AG04450 (cell line): Measurements from ENCODE around the gene NRCAM. TPM values are rescaled to one million over a fixed set of nuclear protein-coding genes. Genes with fewer than 3 reads are reported as not detected.

Experiments
- CTCF ChIA-PET: fragments of 300-600, 350-600 bp; formaldehyde crosslinking; extraction: SDS; loops from one replicate; lab custom pipeline; 2022; ENCODE audit warnings: antibody characterized with exemption, inconsistent platforms; lab: Charles Lee
- POLR2A ChIA-PET: fragments of 350-600 bp; formaldehyde crosslinking; extraction: SDS; loops from one replicate; lab custom pipeline; 2021; ENCODE audit warnings: antibody characterized with exemption, inconsistent platforms; lab: Yijun Ruan, JAX
- DNase-seq: peaks from one replicate; pipeline ENCODE4 v3.0.0-alpha.2; 2011; ENCODE audit warnings: low read depth, low spot score
- H3K27ac ChIP-seq: one replicate; pipeline ENCODE4 v1.5.1; 2012; ENCODE audit warnings: low read depth, low read length, control low read depth
- H3K27me3 ChIP-seq: one replicate; pipeline ENCODE4 v1.6.0; 2012; ENCODE audit warnings: low read length; ENCODE audit not compliant: control insufficient read depth, insufficient read depth
- H3K4me3 ChIP-seq: 2 replicates; pipeline ENCODE4 v1.5.1; 2011; ENCODE audit warnings: mild to moderate bottlenecking, low read depth, low read length, control low read depth
- H3K9me3 ChIP-seq: 2 replicates; pipeline ENCODE4 v1.5.1; 2012; ENCODE audit warnings: low read length; ENCODE audit not compliant: control insufficient read depth, insufficient read depth
- CTCF ChIP-seq: IDR thresholded peaks from 2 replicates; pipeline ENCODE4 v1.5.1; 2011; ENCODE audit warnings: low read depth, low read length, control low read depth, inconsistent platforms
- polyA plus RNA-seq: library from polyadenylated mRNA; depleted of rRNA; stranded (reverse); fragments of >200 nt; gene quantifications from 2 replicates; pipeline ENCODE4 v1.2.3, GENCODE V29; 2011

NRCAM gene
- polyA plus RNA-seq, 1 experiment: 0.66 TPM

GRCh38 chr7:108253275-108254044 is 202.8 kb downstream of the NRCAM start:
- ChIA-PET CTCF (no interaction called here), POLR2A (no interaction called here)
- Histone ChIP-seq H3K4me3 (no peak overlapping the region), H3K27ac (no peak overlapping the region), H3K9me3 (no peaks in the 10 kb centered on the region), H3K27me3 (no peaks in the 10 kb centered on the region)
- TF ChIP-seq CTCF: no peak
- no peak for DNase-seq

- TF ChIP-seq CTCF: no peak
- POLR2A ChIA-PET: no interaction called here
- Histone ChIP-seq H3K4me3 (no peak overlapping the region), H3K9me3 (no peaks in the 10 kb centered on the region), H3K27me3 (no peaks in the 10 kb centered on the region), H3K27ac (no peak overlapping the region)
- CTCF ChIA-PET: no interaction called here
- DNase-seq: no peak
These were observed 204.1 kb downstream of the NRCAM start for GRCh38 chr7:108252177-108252576.

GRCh38 chr7:108251700-108252099 is 204.5 kb downstream of the NRCAM start:
- Histone ChIP-seq H3K27me3 (no peaks in the 10 kb centered on the region), H3K4me3 (no peak overlapping the region), H3K27ac (no peak overlapping the region), H3K9me3 (no peaks in the 10 kb centered on the region)
- TF ChIP-seq CTCF: no peak
- CTCF ChIA-PET: no interaction called here
- no peak for DNase-seq
- POLR2A ChIA-PET: no interaction called here

- no peak for TF ChIP-seq CTCF
- no peaks in the 10 kb centered on the region for H3K9me3 ChIP-seq
- CTCF ChIA-PET: no interaction called here
- H3K27me3 ChIP-seq: no peaks in the 10 kb centered on the region
- DNase-seq: no peak
- no peak overlapping the region for H3K4me3 ChIP-seq
- H3K27ac ChIP-seq: no peak overlapping the region
- POLR2A ChIA-PET: no interaction called here
These were observed 206.8 kb downstream of the NRCAM start for GRCh38 chr7:108249453-108249852.

GRCh38 chr7:108248821-108249220 is 207.4 kb downstream of the NRCAM start:
- DNase-seq: no peak
- no peak for TF ChIP-seq CTCF
- Histone ChIP-seq H3K27ac (no peak overlapping the region), H3K9me3 (no peaks in the 10 kb centered on the region), H3K27me3 (no peaks in the 10 kb centered on the region), H3K4me3 (no peak overlapping the region)
- POLR2A ChIA-PET: no interaction called here
- CTCF ChIA-PET: no interaction called here
